Ascending aorta (tissue), 2 donors: Measurements from ENCODE around the gene DDX1. TPM values are rescaled to one million over a fixed set of nuclear protein-coding genes. Genes with fewer than 3 reads are reported as not detected.

Experiments
- DNase-seq, 2 donors: peaks; one replicate each; pipeline ENCODE4 v3.0.0-alpha.2; 2019; ENCODE audit warnings: low spot score in 2 of 2
- H3K27ac ChIP-seq, 2 donors: fragments of 200-600 bp; sonication (generic); one replicate each; pipeline ENCODE4 v1.5.1; 2016 to 2017; ENCODE audit warnings: mild to moderate bottlenecking in 1 of 2
- H3K27me3 ChIP-seq: fragments of 200-600 bp; sonication (generic); one replicate; pipeline ENCODE4 v1.5.1; 2017
- H3K36me3 ChIP-seq, 2 donors: fragments of 200-600 bp; sonication (generic); one replicate each; pipeline ENCODE4 v1.5.1; 2016
- H3K4me1 ChIP-seq, 2 donors: fragments of 200-600 bp; sonication (generic); one replicate each; pipeline ENCODE4 v1.5.1; 2016 to 2017; ENCODE audit warnings: mild to moderate bottlenecking in 1 of 2
- H3K4me3 ChIP-seq, 2 donors: fragments of 200-600 bp; sonication (generic); one replicate each; pipeline ENCODE4 v1.5.1; 2016 to 2017; ENCODE audit warnings: mild to moderate bottlenecking in 1 of 2
- H3K9me3 ChIP-seq, 2 donors: fragments of 200-600 bp; sonication (generic); one replicate each; pipeline ENCODE4 v1.5.1; 2016
- intact Hi-C: fragments of 100-400 bp; cut with DNase I; formaldehyde crosslinking; loops from one replicate; pipeline ENCODE4 v1.15.1; 2023
- total RNA-seq: library from RNA; depleted of rRNA; stranded (reverse); fragments of >200 nt; gene quantifications from one replicate; pipeline ENCODE4 v1.1.0, GENCODE V29; 2016
- TF ChIP-seq, protein P1 (sequence below), 3 experiments: fragments of 200-600 bp in 2 of 3; fragments of 450-650 bp in 1 of 3; sonication (generic) in 2 of 3; IDR thresholded peaks; one replicate each; pipeline ENCODE4 v1.5.1; 2016 to 2019; ENCODE audit warnings: antibody characterized with exemption in 3 of 3, mild to moderate bottlenecking in 1 of 3, moderate library complexity in 1 of 3

Gene DDX1
- total RNA-seq, 1 donor from 2014 or later = 21.5 TPM

DNA sequence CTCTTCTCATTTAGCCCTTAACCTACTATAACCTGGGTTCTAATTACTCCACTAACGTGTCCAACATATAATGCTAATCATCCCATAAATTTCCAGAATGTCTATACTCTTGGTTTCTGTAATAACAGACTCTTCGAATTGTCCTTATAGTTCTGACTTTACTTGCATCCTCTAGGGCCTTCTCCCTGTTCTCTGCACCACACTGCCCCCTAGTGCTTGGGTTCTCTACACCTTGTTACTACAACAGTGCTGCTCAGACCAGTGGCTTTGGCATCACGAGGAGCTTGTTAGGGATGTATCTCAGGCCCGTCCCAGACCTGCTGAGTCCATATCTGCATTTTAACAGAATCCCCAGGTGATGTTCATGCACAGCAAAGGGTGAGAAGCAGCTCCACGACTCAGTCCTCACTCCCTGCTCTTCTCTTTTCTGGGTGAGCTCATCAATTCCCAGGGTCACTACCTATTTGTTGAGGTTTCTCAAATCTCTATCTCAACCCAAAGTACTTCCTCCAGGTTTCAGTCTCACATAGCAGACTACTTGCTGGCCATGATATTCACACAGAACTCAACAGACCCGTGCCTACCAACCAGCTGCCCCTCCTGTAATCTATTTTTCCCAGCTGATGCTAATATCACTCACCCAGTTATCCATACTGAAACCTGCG lies 14.5 kb upstream of the DDX1 start:
- peak; percentile 43 to 89 for DNase-seq
- Histone ChIP-seq H3K36me3 (no peaks in the 10 kb centered on the region), H3K4me1 (no peaks in the 10 kb centered on the region), H3K27ac (no peak overlapping the region), H3K27me3 (no peaks in the 10 kb centered on the region), H3K9me3 (no peaks in the 10 kb centered on the region), H3K4me3 (no peak overlapping the region)
- intact Hi-C loops = no loop called here
- TF ChIP-seq, protein P1, sequence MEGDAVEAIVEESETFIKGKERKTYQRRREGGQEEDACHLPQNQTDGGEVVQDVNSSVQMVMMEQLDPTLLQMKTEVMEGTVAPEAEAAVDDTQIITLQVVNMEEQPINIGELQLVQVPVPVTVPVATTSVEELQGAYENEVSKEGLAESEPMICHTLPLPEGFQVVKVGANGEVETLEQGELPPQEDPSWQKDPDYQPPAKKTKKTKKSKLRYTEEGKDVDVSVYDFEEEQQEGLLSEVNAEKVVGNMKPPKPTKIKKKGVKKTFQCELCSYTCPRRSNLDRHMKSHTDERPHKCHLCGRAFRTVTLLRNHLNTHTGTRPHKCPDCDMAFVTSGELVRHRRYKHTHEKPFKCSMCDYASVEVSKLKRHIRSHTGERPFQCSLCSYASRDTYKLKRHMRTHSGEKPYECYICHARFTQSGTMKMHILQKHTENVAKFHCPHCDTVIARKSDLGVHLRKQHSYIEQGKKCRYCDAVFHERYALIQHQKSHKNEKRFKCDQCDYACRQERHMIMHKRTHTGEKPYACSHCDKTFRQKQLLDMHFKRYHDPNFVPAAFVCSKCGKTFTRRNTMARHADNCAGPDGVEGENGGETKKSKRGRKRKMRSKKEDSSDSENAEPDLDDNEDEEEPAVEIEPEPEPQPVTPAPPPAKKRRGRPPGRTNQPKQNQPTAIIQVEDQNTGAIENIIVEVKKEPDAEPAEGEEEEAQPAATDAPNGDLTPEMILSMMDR (IDR thresholded peaks at IDR 0.05) = peak in 2 of 3 experiments; percentile 66 to 70

DNA sequence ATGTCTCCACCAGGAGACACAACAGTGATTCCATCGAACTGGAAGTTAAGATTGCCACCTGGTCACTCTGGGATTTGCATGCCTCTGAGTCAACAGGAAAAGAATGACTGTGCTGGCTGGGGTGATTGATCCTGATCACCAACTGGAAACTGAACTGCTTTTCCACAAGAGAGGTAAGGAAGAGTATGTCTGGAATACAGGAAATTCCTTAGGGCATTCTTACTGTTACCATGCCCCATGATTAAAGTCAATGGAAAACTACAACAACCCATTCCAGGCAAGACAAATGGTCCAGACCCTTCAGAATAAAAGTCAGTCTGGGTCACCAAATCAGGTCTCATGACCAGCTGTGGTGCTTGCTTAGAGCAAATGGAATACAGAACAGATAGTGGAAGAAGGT lies 12.0 kb upstream of the DDX1 start:
- Histone ChIP-seq H3K9me3 (no peaks in the 10 kb centered on the region), H3K4me1 (no peaks in the 10 kb centered on the region), H3K4me3 (no peak overlapping the region), H3K36me3 (no peaks in the 10 kb centered on the region), H3K27ac (no peak overlapping the region), H3K27me3 (no peaks in the 10 kb centered on the region)
- DNase-seq = no peak
- intact Hi-C loops = no loop called here
- TF ChIP-seq, protein P1 (IDR thresholded peaks at IDR 0.05) = no peak

DNA sequence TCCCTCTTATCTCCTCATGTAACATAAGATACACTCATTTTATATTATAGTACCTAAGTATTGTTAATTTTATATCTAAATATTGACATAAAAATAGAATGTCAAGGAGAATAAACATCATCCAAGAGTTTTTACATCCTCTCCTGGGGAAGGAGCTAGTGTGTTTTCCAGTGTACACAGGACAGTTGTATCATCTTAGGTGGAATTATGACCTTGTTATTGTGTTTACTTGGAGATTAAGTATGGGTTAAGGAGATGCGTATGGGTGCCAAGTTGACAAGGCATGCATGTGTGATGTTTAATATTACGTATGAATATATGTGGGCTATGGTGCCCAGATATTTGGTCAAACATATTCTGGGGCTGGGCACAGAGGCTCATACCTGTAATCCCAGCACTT lies 11.2 kb upstream of the DDX1 start:
- DNase-seq = no peak
- Histone ChIP-seq H3K27me3 (no peaks in the 10 kb centered on the region), H3K27ac (no peak overlapping the region), H3K9me3 (no peaks in the 10 kb centered on the region), H3K4me1 (no peaks in the 10 kb centered on the region), H3K36me3 (no peaks in the 10 kb centered on the region), H3K4me3 (no peak overlapping the region)
- intact Hi-C loops = no loop called here
- TF ChIP-seq, protein P1 (IDR thresholded peaks at IDR 0.05) = no peak

DNA sequence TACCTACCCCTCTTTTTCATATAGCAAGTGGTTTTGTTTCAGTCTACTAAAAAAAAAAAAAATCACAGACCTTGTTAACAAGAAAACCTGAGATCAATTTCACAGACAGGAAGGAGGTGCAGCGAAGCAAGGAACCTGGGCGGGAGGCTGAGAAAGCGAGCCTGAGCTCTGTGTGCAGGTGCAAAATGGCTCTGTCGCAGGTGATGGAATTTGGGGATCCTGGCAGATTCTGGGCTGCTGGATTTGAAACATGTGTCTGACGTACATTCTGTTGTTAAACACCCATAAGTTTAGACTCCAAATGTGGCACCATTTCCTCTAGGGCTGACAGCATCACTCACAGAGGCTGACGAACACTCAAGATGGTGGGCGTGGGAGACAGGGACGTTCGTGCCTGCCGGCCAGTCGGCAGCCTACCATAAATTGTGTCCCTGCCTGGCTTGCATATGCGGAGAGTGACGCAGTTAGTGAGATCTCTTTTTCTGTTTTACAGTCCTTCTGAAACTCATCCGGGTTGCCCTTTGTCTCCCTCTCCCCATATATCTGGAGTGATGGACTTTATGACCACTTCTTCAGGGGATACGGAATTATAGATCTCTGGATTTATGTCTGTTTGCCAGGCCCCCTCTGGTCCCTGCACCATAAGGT lies 8.8 kb upstream of the DDX1 start:
- Histone ChIP-seq H3K27me3 (no peaks in the 10 kb centered on the region), H3K27ac (no peak overlapping the region), H3K9me3 (no peaks in the 10 kb centered on the region), H3K36me3 (no peaks in the 10 kb centered on the region), H3K4me3 (no peak overlapping the region), H3K4me1 (no peaks in the 10 kb centered on the region)
- no peak for DNase-seq
- intact Hi-C loops = no loop called here
- TF ChIP-seq, protein P1 (IDR thresholded peaks at IDR 0.05) = no peak

DNA sequence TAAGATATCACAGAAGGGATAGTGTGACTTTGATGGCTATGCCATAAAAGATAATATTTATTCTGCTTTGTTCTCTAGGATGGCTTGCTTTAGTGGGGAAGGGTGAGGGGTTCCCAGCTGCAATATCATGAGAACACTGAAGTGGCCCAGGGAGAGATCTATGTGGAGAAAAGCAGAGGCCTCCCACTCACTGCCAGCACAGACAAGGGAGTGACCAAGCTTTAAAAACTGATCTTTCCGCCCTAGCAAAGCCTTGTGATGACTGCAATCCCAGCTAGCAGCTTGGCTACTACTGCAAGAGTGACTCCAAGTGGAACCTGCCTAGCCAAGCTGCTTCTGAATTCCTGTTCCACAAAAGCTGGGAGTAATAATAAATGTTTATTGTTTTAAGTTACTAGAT lies 7.8 kb upstream of the DDX1 start:
- Histone ChIP-seq H3K27ac (no peak overlapping the region), H3K36me3 (no peaks in the 10 kb centered on the region), H3K27me3 (no peaks in the 10 kb centered on the region), H3K4me3 (no peak overlapping the region), H3K4me1 (no peaks in the 10 kb centered on the region), H3K9me3 (no peaks in the 10 kb centered on the region)
- intact Hi-C loops = no loop called here
- no peak for DNase-seq
- TF ChIP-seq, protein P1 (IDR thresholded peaks at IDR 0.05) = no peak
